ENCODE measurements around the gene RASEF.
"Not testable (repeated sequence)": the region's sequence is repeated elsewhere in the genome, so short reads cannot be mapped to it uniquely, and the experiment has no call there.

The RASEF gene

GRCh38 chr9:83062651-83063527 lies at the start of gene RASEF:
RASEF (minus strand) TSS chr9:83063142; CDS start chr9:83062867, 275 bp downstream.
- DNase-seq (ENCODE audit: low read depth), result no peak

GRCh38 chr9:83111169-83111568 lies 48.2 kb upstream of the RASEF start:
- no peak for DNase-seq (ENCODE audit: low read depth)

- no peak for DNase-seq (ENCODE audit: low read depth)
Measured at GRCh38 chr9:83109296-83109695, 46.4 kb upstream of the RASEF start.

GRCh38 chr9:83108208-83108607 lies 45.3 kb upstream of the RASEF start:
- no peak for DNase-seq (ENCODE audit: low read depth)

GRCh38 chr9:83106772-83107171 lies 43.8 kb upstream of the RASEF start:
- DNase-seq (ENCODE audit: low read depth), result no peak

- no peak for DNase-seq (ENCODE audit: low read depth)
Measured at GRCh38 chr9:83106263-83106662, 43.3 kb upstream of the RASEF start.

- DNase-seq (ENCODE audit: low read depth), result no peak
Measured at GRCh38 chr9:83097633-83098032, 34.7 kb upstream of the RASEF start.

GRCh38 chr9:83093311-83093710 lies 30.4 kb upstream of the RASEF start:
- not testable (repeated sequence) for DNase-seq (ENCODE audit: low read depth)

GRCh38 chr9:83081846-83082245 lies 18.9 kb upstream of the RASEF start:
- no peak for DNase-seq (ENCODE audit: low read depth)

GRCh38 chr9:83081010-83081409 lies 18.1 kb upstream of the RASEF start:
- DNase-seq (ENCODE audit: low read depth), result no peak

GRCh38 chr9:83075932-83076331 lies 13.0 kb upstream of the RASEF start:
- DNase-seq (ENCODE audit: low read depth), result not testable (repeated sequence)

- not testable (repeated sequence) for DNase-seq (ENCODE audit: low read depth)
Measured at GRCh38 chr9:83072498-83072897, 9.6 kb upstream of the RASEF start.

- no peak for DNase-seq (ENCODE audit: low read depth)
Measured at GRCh38 chr9:83071626-83072025, 8.7 kb upstream of the RASEF start.

GRCh38 chr9:83070261-83070660 lies 7.3 kb upstream of the RASEF start:
- no peak for DNase-seq (ENCODE audit: low read depth)

GRCh38 chr9:83069651-83070050 lies 6.7 kb upstream of the RASEF start:
- DNase-seq (ENCODE audit: low read depth), result no peak

GRCh38 chr9:83068414-83068813 lies 5.5 kb upstream of the RASEF start:
- DNase-seq (ENCODE audit: low read depth), result no peak

GRCh38 chr9:83067579-83067978 lies 4.6 kb upstream of the RASEF start:
- DNase-seq (ENCODE audit: low read depth), result no peak

- DNase-seq (ENCODE audit: low read depth), result no peak
Measured at GRCh38 chr9:83066771-83067170, 3.8 kb upstream of the RASEF start.

- no peak for DNase-seq (ENCODE audit: low read depth)
Measured at GRCh38 chr9:83065233-83065632, 2.3 kb upstream of the RASEF start.

GRCh38 chr9:83061990-83062650 lies 822 bp downstream of the RASEF start:
- DNase-seq (ENCODE audit: low read depth), result no peak

- no peak for DNase-seq (ENCODE audit: low read depth)
Measured at GRCh38 chr9:83061036-83061435, 1.9 kb downstream of the RASEF start.

GRCh38 chr9:83060556-83060955 lies 2.4 kb downstream of the RASEF start:
- no peak for DNase-seq (ENCODE audit: low read depth)

- no peak for DNase-seq (ENCODE audit: low read depth)
Measured at GRCh38 chr9:83059417-83059816, 3.5 kb downstream of the RASEF start.

Measured in HS-27A (cell line).